Left cardiac atrium (tissue), 4 donors: ENCODE data around the gene GRB10. TPM values are rescaled to one million over a fixed set of nuclear protein-coding genes. Genes with fewer than 3 reads are reported as not detected.

ENCODE experiments used
- ATAC-seq, 2 donors: fragments of 200-7000 bp; cut with Tn5 transposase; one replicate each; pipeline ENCODE4 v1.9.1; 2020; ENCODE audit warnings: mild to moderate bottlenecking in 2 of 2, moderate library complexity in 2 of 2
- DNase-seq: peaks from one replicate; pipeline ENCODE4 v3.0.0-alpha.2; 2020
- intact Hi-C, 2 donors: fragments of 100-400 bp; cut with DNase I; formaldehyde crosslinking; loops; one replicate each; pipeline versions ENCODE4 v1.14.1 to v1.15.1; 2022 to 2023
- total RNA-seq, 2 donors: library from RNA; stranded (reverse); fragmentation: NEBNext Ultra II Directional; extraction: Animal tissue kit (Norgen Biotek cat#: 25700); gene quantifications; one replicate each; pipeline ENCODE4 v1.2.1, GENCODE V29; 2021
- donor health status: DM: no; HTN: yes; CAD: no.
- donor health status: DM: no; HTN: yes; CAD: no; lungs with severe emphysema.
- donor health status: DM: yes; HTN: yes; CAD: no.
- donor health status: Dilated cardiomyopathy.

The GRB10 gene
- total RNA-seq, 2 donors from 2014 or later, result 39.9 to 45.6 TPM

DNA sequence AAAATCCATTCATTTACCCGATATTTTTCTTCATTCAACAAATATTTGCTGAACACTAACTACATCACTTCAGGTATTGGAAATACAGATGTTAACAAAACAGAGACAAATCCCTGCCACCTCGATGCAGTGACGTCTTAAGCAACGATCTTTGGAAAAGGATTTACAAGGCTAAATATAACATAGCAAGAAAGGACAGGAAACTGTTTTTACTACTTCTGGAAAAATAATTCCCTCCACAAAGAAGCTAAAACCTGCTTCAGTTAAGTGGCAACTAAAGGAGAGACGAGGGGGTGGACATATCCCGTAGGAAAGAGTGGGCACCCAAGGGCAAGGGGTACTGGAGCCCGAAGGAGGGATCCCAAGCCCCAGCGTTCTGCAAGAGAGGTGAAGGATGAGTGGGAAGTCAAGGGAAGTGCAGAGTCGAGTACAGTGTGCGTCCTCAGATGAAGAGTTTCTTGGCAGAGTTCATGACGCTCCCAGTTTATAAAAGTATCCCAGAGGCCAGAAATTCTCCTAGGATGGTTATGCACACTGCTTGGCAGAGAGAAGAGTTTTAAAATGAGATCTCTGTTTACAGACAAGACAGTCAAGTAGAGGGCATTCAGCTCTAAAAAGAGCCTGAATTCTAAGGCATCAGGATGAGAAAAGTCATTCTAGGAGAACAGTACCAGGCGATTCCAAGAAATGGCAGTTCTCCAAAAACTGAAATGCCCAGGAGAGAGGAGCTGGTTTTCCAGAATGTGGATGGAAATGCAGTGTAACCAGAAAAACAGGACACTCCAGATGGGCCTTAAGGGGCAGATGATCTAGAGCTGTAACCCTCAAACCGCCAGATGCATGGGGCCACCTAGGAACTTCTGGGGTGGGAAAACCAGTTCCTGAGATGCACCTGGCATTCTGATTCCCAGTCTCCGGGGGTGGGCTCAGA lies 97.3 kb downstream of the GRB10 start:
- intact Hi-C loops, result loop anchor here in 1 of 2 donors (5.0 to 10.0 kb wide), 2 partner anchors 379 to 457 kb away; no protein-coding TSS in a partner anchor
- ATAC-seq (peak; percentile 65 to 73), DNase-seq (no peak)

DNA sequence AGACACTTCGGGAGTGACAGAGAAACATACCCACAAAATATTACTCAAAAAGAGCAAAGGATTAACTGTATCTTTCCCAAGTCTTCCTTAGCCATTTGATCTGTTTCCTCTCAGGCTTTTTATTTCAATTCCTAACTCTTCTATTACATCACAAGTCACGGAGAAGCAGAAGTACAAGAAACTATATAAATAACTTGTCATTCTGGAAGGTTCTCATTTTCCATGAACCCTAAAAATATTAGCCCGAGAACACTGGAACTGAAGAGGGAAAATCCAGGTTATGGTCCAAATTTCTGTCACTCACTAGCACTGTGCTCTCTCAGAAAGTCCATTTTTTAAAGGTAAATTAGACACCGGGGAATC lies 98.0 kb downstream of the GRB10 start:
- ATAC-seq (no peak), DNase-seq (no peak)
- intact Hi-C loops, result loop anchor here in 1 of 2 donors (5.0 to 10.0 kb wide), 3 partner anchors 380 to 482 kb away; no protein-coding TSS in a partner anchor

DNA sequence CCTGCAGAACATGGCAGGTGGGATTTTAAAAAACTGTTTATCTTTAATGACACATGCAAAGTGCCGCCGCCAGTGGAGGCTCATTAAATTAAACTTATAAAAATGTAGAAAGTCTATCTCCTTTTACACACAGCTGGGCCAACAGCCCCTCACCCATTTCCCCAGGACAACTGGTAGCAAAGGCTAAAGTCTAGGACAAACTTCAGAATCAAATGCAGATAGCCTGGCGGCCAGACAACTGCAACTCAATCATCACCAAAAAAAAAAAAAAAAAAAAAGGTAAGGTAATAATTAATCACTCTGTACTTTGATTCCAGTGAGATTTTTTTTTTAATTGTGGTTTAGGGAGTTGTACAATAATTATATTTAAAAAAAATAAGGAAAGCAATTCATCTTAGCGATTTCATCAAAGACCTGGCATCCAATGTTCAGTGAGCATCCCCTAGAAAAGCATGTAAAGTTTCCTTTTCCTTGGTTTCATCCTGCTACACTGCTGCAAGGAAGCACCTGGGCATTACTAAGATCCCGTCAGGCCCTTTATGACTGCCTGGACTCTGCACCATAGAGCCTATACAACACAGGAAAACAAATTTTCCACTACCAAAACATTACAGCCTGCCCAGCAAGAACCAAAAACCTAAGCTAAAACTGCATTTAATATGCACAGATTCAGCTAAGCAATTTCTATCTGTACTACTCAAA lies 98.5 kb downstream of the GRB10 start:
- intact Hi-C loops, result loop anchor here in 1 of 2 donors (5.0 to 10.0 kb wide), 2 partner anchors 381 to 482 kb away; no protein-coding TSS in a partner anchor
- ATAC-seq, result no peak
- DNase-seq, result no peak

DNA sequence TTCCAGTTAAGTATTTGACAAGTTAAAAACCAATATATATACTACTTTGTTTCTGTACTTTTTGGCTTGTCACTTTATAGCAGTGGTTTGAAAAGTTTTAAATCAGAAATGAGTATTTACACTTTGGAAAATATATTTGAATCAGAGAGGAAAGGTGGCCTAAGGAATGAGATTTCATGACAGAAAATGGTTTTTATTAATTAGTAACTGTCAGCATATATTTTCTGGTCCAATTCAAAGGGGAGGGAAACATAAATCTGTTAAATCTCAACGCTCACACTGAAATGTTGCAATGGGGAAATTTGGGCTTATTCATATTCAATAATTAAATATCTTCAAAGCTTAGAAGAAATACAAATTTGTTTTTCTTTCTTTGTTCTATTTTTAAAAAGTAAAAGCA lies 100.1 kb downstream of the GRB10 start:
- intact Hi-C loops, result loop anchor here in 1 of 2 donors (5.0 to 10.0 kb wide), 2 partner anchors 382 to 480 kb away; no protein-coding TSS in a partner anchor
- ATAC-seq (no peak), DNase-seq (no peak)

DNA sequence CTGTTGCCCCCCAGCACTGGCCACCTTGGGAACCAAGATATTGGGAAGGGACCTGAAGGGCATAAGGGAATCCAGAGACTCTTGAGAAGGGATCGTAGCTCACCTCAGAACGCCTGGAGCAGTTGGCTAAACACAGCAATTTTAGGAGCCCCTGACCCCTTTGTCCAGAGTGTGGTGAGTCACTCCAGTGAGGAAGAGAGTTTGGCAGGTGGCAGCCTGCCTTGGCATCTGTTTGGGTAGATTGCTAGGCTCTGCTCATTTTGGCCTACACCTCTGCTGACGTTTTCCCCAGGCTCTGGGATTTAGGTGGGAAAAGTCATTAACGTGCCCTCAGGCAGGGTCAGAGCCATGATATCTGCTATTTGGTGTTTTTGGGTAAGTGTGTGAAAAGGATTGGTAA lies 100.6 kb downstream of the GRB10 start:
- DNase-seq (no peak), ATAC-seq (peak in 1 of 2 donors; percentile 65)
- intact Hi-C loops, result loop anchor here in 1 of 2 donors (5.0 to 10.0 kb wide), 2 partner anchors 383 to 480 kb away; no protein-coding TSS in a partner anchor

DNA sequence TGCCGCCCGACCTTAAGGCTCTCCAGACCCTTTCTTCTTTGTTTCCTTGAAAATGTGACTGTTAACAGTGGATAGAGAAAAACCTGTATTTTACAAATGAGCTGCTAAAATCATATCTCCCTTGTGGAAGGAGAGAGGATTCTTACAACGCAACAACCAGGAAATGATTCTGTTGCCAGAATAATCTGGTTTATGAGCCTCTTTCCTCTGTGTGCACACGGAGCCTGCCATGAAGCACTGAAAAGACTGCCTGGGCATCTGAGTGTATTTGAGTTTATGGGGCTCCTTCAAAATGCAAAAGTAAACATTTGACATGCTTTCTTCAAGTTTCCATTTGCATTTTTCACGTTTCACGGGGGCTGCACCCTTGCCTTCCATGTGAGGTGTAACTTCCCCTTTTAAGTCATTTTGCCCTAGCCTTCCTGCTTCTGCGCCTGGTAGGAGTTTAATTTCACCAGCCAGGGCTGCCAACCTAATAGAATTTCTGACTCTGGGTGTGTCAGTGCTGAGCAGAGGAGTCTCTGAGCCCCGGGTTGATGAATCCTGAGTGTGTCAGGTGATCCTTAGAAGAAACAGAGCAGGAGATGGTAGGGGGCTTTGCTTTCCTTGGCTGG lies 101.2 kb downstream of the GRB10 start:
- intact Hi-C loops, result loop anchor here in 1 of 2 donors (5.0 to 10.0 kb wide), 2 partner anchors 383 to 479 kb away; no protein-coding TSS in a partner anchor
- ATAC-seq (no peak), DNase-seq (no peak)

DNA sequence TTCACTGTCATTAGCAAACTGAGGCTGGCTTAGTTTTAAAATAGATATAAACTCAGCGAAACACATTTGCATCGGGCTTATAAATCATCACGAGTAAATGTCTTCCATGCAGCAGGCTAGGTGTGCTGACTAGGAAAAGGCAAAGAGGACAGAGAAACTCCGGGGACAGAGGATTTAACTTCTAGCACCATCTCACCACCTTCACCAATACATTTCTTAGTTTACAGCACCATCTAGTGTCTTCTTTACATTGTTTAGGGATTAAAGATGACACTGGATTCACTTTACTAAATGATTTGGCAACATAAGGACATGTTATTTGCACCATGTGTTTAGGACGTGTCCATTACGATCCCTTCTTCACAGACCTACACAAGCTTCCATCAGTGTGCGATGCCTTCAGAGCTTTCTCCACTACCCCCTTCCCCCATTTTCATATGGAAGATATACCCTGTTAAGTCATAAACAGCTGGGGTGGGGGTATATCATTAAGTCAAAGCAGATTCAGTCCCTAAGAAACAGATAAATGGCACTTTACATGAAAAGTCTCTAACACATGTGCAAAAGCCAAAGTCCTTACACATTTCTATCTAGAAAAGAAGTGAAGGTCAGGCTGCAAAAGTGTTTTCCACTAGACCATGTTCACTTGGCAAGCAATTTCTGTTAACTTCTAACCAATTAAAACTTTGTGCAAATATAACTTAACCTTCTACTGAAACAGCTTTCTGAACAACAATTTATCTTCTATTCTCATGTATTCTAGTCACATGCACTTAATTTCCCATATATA lies 103.3 kb downstream of the GRB10 start:
- intact Hi-C loops, result loop anchor here (2.0 to 10.0 kb wide), 6 partner anchors 62 to 585 kb away; partner anchors contain the start of gene ZPBP (in 1 of the 2)
- peak; percentile 60 to 82 for ATAC-seq
- no peak for DNase-seq

DNA sequence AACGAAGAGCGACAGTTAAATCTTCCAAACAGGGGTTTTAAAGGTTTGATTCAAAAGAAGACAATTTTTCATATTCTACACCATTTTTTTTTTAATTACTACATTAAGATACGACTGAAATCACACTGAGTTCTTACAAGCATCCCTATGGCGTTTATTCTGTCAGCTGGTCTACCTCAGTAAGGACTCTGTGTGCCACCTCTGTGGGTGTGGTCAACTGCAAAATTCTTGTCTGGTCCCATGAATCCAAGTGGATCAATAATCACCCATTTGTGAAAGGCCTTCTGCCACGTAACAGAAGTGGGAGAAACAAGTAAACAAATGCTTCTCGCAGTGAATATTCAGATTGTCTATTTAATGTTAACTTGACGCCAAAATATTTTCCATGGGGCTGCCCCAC lies 104.1 kb downstream of the GRB10 start:
- intact Hi-C loops, result loop anchor here (2.0 to 10.0 kb wide), 4 partner anchors 61 to 584 kb away; partner anchors contain the start of gene ZPBP (in 1 of the 2)
- ATAC-seq (no peak), DNase-seq (no peak)

DNA sequence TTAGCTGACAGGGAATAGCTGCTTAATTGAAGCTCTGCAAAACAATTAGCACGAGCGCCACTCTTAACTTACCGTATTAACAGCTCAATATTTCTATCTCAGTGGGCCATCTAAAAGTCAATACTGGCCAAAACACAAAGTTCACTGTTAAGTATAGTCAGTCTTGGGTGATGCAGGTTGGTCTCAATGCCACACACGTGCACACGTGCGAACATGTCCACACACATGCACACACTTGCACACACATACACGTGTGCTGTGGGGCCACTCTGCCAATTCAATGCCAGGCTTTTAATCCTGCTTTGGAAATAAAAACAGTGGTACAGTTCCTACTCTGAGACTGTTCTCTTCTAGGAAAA lies 105.1 kb downstream of the GRB10 start:
- no peak for ATAC-seq
- no peak for DNase-seq
- intact Hi-C loops, result loop anchor here (5.0 to 10.0 kb wide), 2 partner anchors 60 to 583 kb away; partner anchors contain the start of gene ZPBP (in 1 of the 2)

DNA sequence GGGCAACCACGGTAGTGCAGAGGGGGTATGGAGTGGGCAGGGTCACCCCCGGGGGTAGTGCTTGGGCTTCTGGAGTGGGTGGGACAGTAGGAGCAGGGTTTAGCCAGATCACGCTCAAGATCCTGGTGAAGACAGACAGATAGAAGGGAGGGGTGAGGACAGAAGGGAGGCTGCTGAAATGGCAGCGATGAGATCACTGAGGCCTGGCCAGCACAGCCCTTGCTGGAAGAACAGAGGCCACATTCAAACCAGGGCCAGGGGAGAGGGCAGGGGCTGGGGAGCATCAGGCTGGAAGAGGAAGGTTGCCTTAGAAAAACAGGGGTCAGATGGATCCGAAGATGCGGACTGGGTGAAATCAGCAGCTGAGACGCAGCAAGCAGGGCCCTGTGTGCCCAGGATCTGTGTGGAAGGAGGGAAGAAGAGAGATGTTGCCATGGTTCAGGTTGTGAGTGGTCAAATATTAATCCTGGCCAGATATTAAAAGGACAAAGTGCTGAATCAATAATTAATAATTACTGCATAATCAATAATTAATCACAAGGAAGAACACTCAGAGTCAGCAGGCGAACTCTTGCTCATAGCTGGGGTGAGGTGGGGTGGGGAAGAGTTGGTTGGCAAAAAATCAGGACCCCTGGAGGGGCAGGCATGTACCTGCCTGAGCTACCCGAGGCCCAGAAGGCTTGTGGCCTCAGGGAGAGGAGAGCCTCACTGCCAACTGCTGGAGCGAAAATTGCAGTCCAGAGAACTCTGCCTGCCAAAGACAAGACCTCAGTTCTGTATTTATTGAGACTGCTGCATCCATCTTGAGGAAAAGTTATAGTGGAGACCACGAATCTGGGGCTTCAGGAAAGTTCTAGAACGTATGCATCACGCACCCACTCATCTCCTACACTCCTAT lies 105.7 kb downstream of the GRB10 start:
- peak in 1 of 2 donors; percentile 58 for ATAC-seq
- DNase-seq, result no peak
- intact Hi-C loops, result loop anchor here (5.0 to 10.0 kb wide), 2 partner anchors 60 to 582 kb away; partner anchors contain the start of gene ZPBP (in 1 of the 2)

DNA sequence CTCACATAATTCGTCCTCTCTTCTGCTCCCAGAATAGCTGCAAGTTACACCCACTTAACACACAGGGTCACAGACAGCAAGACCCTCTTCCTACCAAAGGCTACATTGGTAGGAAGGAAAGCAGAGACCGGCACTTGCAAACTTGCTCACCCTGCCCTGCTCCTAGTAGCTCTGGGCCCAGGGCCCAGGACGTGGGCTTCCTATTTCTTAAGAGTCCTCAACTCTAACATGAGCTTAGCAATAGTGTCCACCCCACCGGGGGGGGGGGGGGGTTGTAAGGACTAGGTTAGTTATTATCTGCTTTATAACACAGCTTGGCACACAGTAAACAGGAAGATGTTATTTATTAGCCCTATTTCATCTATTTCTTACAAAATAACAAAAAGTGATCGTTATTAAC lies 106.6 kb downstream of the GRB10 start:
- intact Hi-C loops, result loop anchor here (5.0 to 10.0 kb wide), 2 partner anchors 59 to 581 kb away; partner anchors contain the start of gene ZPBP (in 1 of the 2)
- DNase-seq (no peak), ATAC-seq (no peak)

DNA sequence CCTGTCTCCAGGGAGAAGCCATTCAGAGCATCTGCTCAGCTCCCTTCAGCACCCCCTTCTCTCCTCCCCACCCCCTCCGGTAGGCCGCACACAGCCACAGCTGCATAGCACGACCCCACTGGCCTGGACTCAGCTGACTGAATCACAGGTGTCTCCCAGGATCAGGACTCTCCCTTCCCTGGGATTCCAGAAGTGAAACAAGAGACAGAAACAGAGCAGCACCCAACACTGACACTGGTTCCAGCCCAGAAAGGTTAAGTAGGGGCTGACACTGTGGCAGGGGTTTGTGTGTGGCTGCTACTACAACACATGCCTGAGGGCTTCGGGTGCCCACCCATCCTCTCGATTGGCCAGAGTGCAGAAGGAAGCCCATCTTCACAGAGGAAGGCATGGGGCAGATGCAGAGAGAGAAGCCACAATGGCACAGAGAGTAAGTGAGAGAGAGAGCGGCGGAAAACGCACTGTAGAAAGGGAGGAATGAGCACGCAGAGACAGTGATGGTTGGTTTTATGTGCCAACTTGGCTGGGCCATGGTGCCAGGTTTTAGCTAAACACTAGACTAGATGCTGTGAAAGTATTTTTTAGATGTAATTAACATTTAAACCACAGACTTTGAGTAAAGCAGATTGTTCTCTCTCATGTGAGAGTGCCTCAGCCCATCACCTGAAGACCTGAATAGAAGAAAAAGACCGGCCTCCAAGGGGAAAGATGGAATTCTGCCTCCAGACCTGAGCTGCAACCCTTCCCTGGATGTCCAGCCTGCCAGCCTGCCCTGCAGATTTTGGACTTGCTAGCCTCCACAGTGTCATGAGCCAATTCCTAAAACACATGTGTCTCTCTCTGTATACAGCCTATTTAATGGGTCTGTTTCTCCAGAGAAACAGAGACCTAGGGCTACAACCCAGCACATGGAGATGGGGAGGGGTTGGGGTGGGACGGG lies 107.5 kb downstream of the GRB10 start:
- DNase-seq (no peak), ATAC-seq (no peak)
- intact Hi-C loops, result loop anchor here (5.0 to 10.0 kb wide), 2 partner anchors 58 to 580 kb away; partner anchors contain the start of gene ZPBP (in 1 of the 2)

DNA sequence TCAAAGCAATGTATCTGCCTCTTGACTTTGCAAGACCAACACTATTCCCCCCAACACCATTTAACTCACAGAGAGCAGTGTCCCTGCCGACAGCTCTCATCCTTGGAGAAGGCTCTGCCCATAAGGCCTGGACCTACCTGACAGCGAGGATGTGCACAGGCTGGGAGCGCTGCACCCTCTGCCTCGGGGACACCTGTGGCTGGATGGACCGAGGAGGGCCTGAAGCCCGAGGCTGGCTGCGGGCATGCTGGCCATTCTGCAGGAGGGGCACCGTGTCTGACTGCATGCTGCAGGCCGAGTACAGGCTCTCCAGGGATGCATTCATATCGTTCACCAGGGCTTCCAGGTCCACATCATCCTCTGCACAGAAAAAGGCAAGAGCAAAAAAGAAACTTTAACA lies 108.4 kb downstream of the GRB10 start:
- DNase-seq (no peak), ATAC-seq (no peak)
- intact Hi-C loops, result loop anchor here in 1 of 2 donors (10.0 kb wide), 1 partner anchor 579 kb away; the partner anchor contains the start of gene ZPBP

DNA sequence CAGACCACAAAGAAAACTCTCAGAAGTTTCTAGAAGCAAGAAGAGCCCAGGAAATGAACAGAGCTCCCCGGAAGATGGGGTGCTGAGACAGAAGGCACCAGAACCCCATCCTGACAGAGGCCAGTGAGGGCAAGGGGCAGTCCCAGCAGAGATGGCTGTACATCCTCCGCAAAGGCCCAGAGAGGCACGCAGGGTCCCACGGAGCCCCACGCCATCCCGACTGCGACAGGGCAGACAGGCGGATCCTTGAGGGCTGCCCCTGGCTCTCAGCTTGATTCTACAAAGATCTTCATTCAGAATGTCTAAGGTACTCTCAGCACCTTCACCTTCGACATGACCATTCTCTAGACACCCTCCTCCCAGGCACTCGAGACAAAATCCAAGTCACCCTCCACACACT lies 109.6 kb downstream of the GRB10 start:
- ATAC-seq, result no peak
- no peak for DNase-seq
- intact Hi-C loops, result loop anchor here in 1 of 2 donors (10.0 kb wide), 1 partner anchor 578 kb away; the partner anchor contains the start of gene ZPBP

DNA sequence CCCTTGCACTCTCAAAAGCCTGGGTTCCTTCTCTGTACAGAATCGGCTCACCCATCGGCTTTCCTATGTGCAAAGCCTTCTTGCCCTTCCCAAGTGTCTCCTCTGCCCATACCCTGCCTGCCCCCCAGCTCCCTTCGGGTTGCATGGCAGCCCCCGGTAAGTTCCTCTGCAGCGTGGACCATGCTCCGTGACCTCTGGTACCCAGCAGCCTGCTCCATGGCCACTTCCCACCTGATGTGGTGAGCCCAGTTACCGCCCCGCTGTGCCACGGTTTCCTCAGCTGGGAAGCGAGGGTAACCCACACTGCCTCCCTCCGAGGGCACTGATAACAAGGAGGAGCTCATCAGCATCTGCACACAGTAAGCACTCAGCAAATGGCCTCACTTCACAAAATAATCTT lies 110.7 kb downstream of the GRB10 start:
- intact Hi-C loops, result loop anchor here in 1 of 2 donors (10.0 kb wide), 1 partner anchor 577 kb away; the partner anchor contains the start of gene ZPBP
- no peak for DNase-seq

DNA sequence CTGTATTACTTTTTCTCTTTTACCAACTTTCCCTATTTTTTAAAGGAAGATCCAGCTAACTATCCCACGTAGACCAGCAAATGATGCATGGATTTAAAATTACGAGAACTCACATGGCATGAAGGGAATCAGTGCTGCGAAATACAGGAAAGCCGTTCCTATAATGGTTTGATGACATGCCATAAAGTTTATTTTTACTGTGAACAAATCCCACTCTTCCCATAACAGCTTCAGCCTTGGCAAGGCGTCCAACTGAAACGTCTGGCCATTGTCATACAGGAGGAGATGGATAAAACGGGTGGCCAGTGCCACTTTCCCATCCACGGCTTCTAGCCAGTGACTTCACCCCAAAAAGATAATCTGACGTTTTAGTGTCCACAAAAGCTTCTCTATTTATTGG lies 111.3 kb downstream of the GRB10 start:
- DNase-seq (no peak), ATAC-seq (no peak)
- intact Hi-C loops, result loop anchor here in 1 of 2 donors (10.0 kb wide), 1 partner anchor 577 kb away; the partner anchor contains the start of gene ZPBP

More for the DNA sequence above, 110.7 kb downstream of the GRB10 start:
- ATAC-seq, result no peak
